Fibroblast of lung (primary cell): ENCODE results near the gene ICA1. TPM values are rescaled to one million over a fixed set of nuclear protein-coding genes. Genes with fewer than 3 reads are reported as not detected.

Experiments used
- DNase-seq, 2 donors: peaks; one replicate each; pipeline versions ENCODE4 v3.0.0 to v3.0.0-alpha.2; 2010; ENCODE audit warnings: low read depth in 2 of 2
- H2AFZ ChIP-seq: 2 replicates; pipeline ENCODE4 v1.5.1; 2012; ENCODE audit warnings: low read length, control low read depth, inconsistent platforms
- H3K27ac ChIP-seq: 2 replicates; pipeline ENCODE4 v1.5.1; 2011; ENCODE audit warnings: low read length, control low read depth; ENCODE audit not compliant: insufficient read depth
- H3K27me3 ChIP-seq: 2 replicates; pipeline ENCODE4 v1.5.1; 2011; ENCODE audit warnings: mild to moderate bottlenecking, low read length; ENCODE audit not compliant: control insufficient read depth, insufficient read depth
- H3K36me3 ChIP-seq: 2 replicates; pipeline ENCODE4 v1.5.1; 2011; ENCODE audit warnings: low read length; ENCODE audit not compliant: control insufficient read depth, insufficient read depth
- H3K4me1 ChIP-seq: 2 replicates; pipeline ENCODE4 v1.5.1; 2011; ENCODE audit warnings: low read length; ENCODE audit not compliant: control insufficient read depth, insufficient read depth; ENCODE audit errors: extremely low read depth
- H3K4me2 ChIP-seq: 2 replicates; pipeline ENCODE4 v1.5.1; 2011; ENCODE audit warnings: low read length, control low read depth; ENCODE audit not compliant: insufficient read depth; ENCODE audit errors: extremely low read depth
- H3K4me3 ChIP-seq, 4 experiments: fragments of 200-600 bp in 1 of 4; sonication (generic) in 1 of 4; replicated peaks in 1 of 4; 2 replicates each; pipeline ENCODE4 v1.5.1; 2011 to 2016; ENCODE audit warnings: low read length in 4 of 4, low read depth in 3 of 4, mild to moderate bottlenecking in 3 of 4, control low read depth in 2 of 4, inconsistent platforms in 1 of 4, mixed read lengths in 1 of 4; ENCODE audit not compliant: insufficient read depth in 1 of 4; ENCODE audit errors: control extremely low read depth in 1 of 4
- H3K79me2 ChIP-seq: 2 replicates; pipeline ENCODE4 v1.5.1; 2012; ENCODE audit warnings: mild to moderate bottlenecking, low read length, inconsistent platforms; ENCODE audit not compliant: control insufficient read depth, insufficient read depth
- H3K9ac ChIP-seq: 2 replicates; pipeline ENCODE4 v1.5.1; 2011; ENCODE audit warnings: mild to moderate bottlenecking, low read length, control low read depth; ENCODE audit not compliant: insufficient read depth
- H3K9me3 ChIP-seq: 2 replicates; pipeline ENCODE4 v1.5.1; 2012; ENCODE audit warnings: low read depth, low read length; ENCODE audit not compliant: control insufficient read depth, insufficient read depth
- H4K20me1 ChIP-seq: 2 replicates; pipeline ENCODE4 v1.5.1; 2011; ENCODE audit warnings: low read length; ENCODE audit not compliant: control insufficient read depth, insufficient read depth; ENCODE audit errors: extremely low read depth
- CTCF ChIP-seq, 2 donors: IDR thresholded peaks in 1 of 2; conservative IDR thresholded peaks in 1 of 2; 1 replicate in 1 of 2; 2 replicates in 1 of 2; pipeline ENCODE4 v1.5.1; 2011 to 2012; ENCODE audit warnings: low read length in 2 of 2, control low read depth in 1 of 2, inconsistent platforms in 1 of 2, low read depth in 1 of 2, mild to moderate bottlenecking in 1 of 2
- EZH2 ChIP-seq: IDR thresholded peaks from 2 replicates; pipeline ENCODE4 v1.5.1; 2012; ENCODE audit warnings: low read length, control low read depth, mild to moderate bottlenecking; ENCODE audit errors: missing control alignments
- polyA plus RNA-seq, 2 donors: library from polyadenylated mRNA; depleted of rRNA in 1 of 2; stranded (reverse) in 1 of 2; unstranded in 1 of 2; fragments of >200 nt; gene quantifications; 2 replicates each; pipeline ENCODE4 v1.2.1, GENCODE V29; 2011 to 2012; ENCODE audit warnings: missing spikeins in 1 of 2
- total RNA-seq: library from RNA; depleted of rRNA; stranded (reverse); fragments of >200 nt; gene quantifications from 2 replicates; pipeline ENCODE4 v1.2.1, GENCODE V29; 2014

Gene ICA1
- total and polyA plus RNA-seq, 2 donors (not counting 1 experiment from before 2014, with no cell fraction given), result 0.17 TPM; not detected in 1

GRCh38 chr7:8226501-8226900 is 35.5 kb downstream of the ICA1 start:
- H3K79me2 ChIP-seq, result no peaks in the 10 kb centered on the region
- H3K4me3 ChIP-seq, result no peak overlapping the region
- no peak for DNase-seq
- no peaks in the 10 kb centered on the region for H3K4me1 ChIP-seq
- no peaks in the 10 kb centered on the region for H3K27me3 ChIP-seq
- H3K9ac ChIP-seq, result no peak overlapping the region
- no peaks in the 10 kb centered on the region for H3K9me3 ChIP-seq
- no peak overlapping the region for H3K27ac ChIP-seq
- H3K4me2 ChIP-seq, result no peak overlapping the region
- TF ChIP-seq CTCF (conservative IDR thresholded peaks at IDR 0.05 in 1 of 2, IDR thresholded peaks at IDR 0.05 in 1 of 2; ENCODE audit: low read depth in 1 of 2, low read length in 2 of 2), result no peak
- no peak for TF ChIP-seq EZH2
- no peak overlapping the region for H2AFZ ChIP-seq
- H3K36me3 ChIP-seq, result no peaks in the 10 kb centered on the region
- no peaks in the 10 kb centered on the region for H4K20me1 ChIP-seq

GRCh38 chr7:8221567-8221966 is 40.4 kb downstream of the ICA1 start:
- H3K27me3 ChIP-seq, result no peaks in the 10 kb centered on the region
- no peak overlapping the region for H3K4me3 ChIP-seq
- H4K20me1 ChIP-seq, result no peaks in the 10 kb centered on the region
- H3K36me3 ChIP-seq, result no peaks in the 10 kb centered on the region
- no peak overlapping the region for H3K9ac ChIP-seq
- H2AFZ ChIP-seq, result no peak overlapping the region
- no peak for TF ChIP-seq EZH2
- no peak for TF ChIP-seq CTCF (conservative IDR thresholded peaks at IDR 0.05 in 1 of 2, IDR thresholded peaks at IDR 0.05 in 1 of 2; ENCODE audit: low read depth in 1 of 2, low read length in 2 of 2)
- H3K79me2 ChIP-seq, result no peaks in the 10 kb centered on the region
- no peak overlapping the region for H3K4me2 ChIP-seq
- H3K27ac ChIP-seq, result no peak overlapping the region
- no peaks in the 10 kb centered on the region for H3K9me3 ChIP-seq
- no peak for DNase-seq
- no peaks in the 10 kb centered on the region for H3K4me1 ChIP-seq

- no peaks in the 10 kb centered on the region for H3K27me3 ChIP-seq
- no peak for TF ChIP-seq EZH2
- TF ChIP-seq CTCF (conservative IDR thresholded peaks at IDR 0.05 in 1 of 2, IDR thresholded peaks at IDR 0.05 in 1 of 2; ENCODE audit: low read depth in 1 of 2, low read length in 2 of 2), result no peak
- DNase-seq, result no peak
These were observed 40.9 kb downstream of the ICA1 start for GRCh38 chr7:8221101-8221495.

More at GRCh38 chr7:8221101-8221495, 40.9 kb downstream of the ICA1 start:
- no peak overlapping the region for H3K4me2 ChIP-seq
- H3K9me3 ChIP-seq, result no peaks in the 10 kb centered on the region
- no peak overlapping the region for H3K27ac ChIP-seq
- no peaks in the 10 kb centered on the region for H3K4me1 ChIP-seq
- no peaks in the 10 kb centered on the region for H4K20me1 ChIP-seq
- no peaks in the 10 kb centered on the region for H3K36me3 ChIP-seq
- no peak overlapping the region for H3K4me3 ChIP-seq
- no peaks in the 10 kb centered on the region for H3K79me2 ChIP-seq
- H3K9ac ChIP-seq, result no peak overlapping the region
- no peak overlapping the region for H2AFZ ChIP-seq
